ENCODE measurements around the gene HASPIN. TPM values are rescaled to one million over a fixed set of nuclear protein-coding genes. Genes with fewer than 3 reads are reported as not detected.
A peak's percentile ranks its signal among the peaks of the same experiment; 100 is the strongest.
"Not testable (repeated sequence)": the region's sequence is repeated elsewhere in the genome, so short reads cannot be mapped to it uniquely, and the experiment has no call there.

The HASPIN gene
- total RNA-seq, 2 donors from 2014 or later: 0.41 TPM; not detected in 1

DNA sequence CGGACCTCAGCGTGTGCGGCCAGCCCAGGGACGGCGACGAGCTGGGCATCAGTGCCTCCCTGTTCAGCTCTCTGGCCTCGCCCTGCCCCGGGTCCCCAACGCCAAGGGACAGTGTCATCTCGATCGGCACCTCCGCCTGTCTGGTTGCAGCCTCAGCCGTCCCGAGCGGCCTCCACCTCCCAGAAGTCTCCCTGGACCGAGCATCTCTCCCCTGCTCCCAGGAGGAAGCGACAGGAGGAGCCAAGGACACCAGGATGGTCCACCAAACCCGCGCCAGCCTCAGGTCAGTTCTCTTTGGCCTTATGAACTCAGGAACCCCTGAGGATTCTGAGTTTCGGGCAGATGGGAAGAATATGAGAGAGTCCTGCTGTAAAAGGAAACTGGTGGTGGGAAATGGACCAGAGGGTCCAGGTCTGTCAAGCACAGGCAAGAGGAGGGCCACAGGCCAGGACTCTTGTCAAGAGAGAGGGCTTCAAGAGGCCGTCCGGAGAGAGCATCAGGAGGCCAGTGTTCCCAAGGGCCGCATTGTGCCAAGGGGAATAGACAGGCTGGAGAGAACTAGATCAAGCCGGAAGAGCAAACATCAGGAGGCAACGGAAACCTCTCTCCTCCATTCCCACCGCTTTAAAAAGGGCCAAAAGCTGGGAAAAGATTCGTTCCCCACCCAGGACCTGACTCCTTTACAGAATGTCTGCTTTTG, 825 bp downstream of the HASPIN start:
- ATAC-seq (ENCODE audit: insufficient number of reproducible peaks, low FRiP score, low read depth) (no peak), DNase-seq (ENCODE audit: low spot score) (no peak)
- Histone ChIP-seq H3K4me3 (peak overlapping the region; percentile 80), H3K27ac (no peak overlapping the region), H3K4me1 (ENCODE audit: control insufficient read depth in 1 of 2, low read depth in 2 of 2) (peaks cover 22 to 39% of the 10 kb centered on the region in 2 donors), H3K36me3 (no peaks in the 10 kb centered on the region), H3K27me3 (replicated peaks; ENCODE audit: insufficient read depth) (no peaks in the 10 kb centered on the region), H3K9me3 (no peaks in the 10 kb centered on the region)
- TF ChIP-seq, protein P1, sequence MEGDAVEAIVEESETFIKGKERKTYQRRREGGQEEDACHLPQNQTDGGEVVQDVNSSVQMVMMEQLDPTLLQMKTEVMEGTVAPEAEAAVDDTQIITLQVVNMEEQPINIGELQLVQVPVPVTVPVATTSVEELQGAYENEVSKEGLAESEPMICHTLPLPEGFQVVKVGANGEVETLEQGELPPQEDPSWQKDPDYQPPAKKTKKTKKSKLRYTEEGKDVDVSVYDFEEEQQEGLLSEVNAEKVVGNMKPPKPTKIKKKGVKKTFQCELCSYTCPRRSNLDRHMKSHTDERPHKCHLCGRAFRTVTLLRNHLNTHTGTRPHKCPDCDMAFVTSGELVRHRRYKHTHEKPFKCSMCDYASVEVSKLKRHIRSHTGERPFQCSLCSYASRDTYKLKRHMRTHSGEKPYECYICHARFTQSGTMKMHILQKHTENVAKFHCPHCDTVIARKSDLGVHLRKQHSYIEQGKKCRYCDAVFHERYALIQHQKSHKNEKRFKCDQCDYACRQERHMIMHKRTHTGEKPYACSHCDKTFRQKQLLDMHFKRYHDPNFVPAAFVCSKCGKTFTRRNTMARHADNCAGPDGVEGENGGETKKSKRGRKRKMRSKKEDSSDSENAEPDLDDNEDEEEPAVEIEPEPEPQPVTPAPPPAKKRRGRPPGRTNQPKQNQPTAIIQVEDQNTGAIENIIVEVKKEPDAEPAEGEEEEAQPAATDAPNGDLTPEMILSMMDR (IDR thresholded peaks at IDR 0.05): no peak

DNA sequence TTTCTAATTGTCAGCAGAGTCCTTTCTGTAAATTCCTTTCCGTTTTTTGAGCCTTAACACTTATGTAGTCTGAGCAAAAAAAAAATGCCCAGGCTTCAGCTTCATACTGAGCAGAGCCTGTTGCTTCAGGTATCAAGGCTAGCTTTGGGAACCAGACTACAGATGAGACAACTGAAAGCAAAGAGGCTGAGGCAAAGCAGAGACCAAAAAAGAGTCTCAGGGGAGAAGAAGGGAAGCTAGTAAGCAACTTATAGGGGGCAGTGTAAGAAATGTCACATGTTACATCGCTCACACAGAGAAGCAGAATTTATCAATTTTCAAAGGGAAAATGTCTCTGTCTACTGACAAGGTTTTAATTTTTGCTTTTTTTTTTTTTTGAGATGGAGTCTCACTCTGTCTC, 3.3 kb downstream of the HASPIN start:
- no peaks in the 10 kb centered on the region for H3K27me3 ChIP-seq (replicated peaks; ENCODE audit: insufficient read depth)
- no peak for DNase-seq (ENCODE audit: low spot score)
- TF ChIP-seq, protein P1 (IDR thresholded peaks at IDR 0.05): no peak
- no peak overlapping the region for H3K27ac ChIP-seq
- no peak for ATAC-seq (ENCODE audit: insufficient number of reproducible peaks, low FRiP score, low read depth)
- H3K36me3 ChIP-seq: no peaks in the 10 kb centered on the region
- peaks cover 12 to 20% of the 10 kb centered on the region in 2 donors for H3K4me1 ChIP-seq (ENCODE audit: control insufficient read depth in 1 of 2, low read depth in 2 of 2)
- H3K9me3 ChIP-seq: no peaks in the 10 kb centered on the region
- H3K4me3 ChIP-seq: no peak overlapping the region

DNA sequence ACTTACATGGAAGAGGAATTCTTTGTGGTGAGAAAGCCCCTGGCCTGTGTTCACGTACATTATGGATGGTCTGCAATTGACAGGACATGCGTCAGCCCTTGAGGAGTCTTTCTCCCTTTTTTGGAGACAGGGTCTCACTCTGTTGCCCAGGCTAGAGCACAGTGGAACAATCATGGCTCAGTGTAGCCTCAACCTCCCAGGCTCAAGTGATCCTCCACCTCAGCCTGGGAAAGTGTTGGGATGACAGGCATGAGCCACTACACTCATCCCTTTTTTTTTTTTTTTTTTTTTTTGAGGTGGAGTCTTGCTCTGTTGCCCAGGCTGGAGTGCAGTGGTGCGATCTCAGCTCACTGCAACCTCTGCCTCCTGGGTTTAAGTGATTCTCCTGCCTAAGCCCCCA, 4.4 kb downstream of the HASPIN start:
- not testable (repeated sequence) for H3K27me3 ChIP-seq (replicated peaks; ENCODE audit: insufficient read depth); DNase-seq (ENCODE audit: low spot score); H3K27ac ChIP-seq; H3K4me1 ChIP-seq (ENCODE audit: control insufficient read depth in 1 of 2, low read depth in 2 of 2); H3K9me3 ChIP-seq; ATAC-seq (ENCODE audit: insufficient number of reproducible peaks, low FRiP score, low read depth); H3K36me3 ChIP-seq; H3K4me3 ChIP-seq

DNA sequence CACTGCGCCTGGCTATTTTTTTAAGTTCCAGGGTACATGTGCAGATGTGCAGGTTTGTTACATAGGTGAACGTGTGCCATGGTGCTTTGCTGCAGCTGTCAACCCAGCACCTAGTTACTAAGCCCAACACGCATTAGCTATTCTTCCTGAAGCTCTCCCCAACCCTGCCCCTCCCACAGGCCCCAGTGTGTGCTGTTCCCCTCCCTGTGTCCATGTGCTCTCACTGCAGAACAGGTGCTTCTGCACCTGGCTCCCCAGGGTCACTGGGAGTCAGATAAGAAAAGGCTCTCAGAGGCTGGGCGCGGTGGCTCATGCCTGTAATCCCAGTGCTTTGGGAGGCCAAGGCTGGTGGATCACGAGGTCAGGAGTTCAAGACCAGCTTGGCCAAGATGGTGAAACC, 6.2 kb downstream of the HASPIN start:
- TF ChIP-seq, protein P1 (IDR thresholded peaks at IDR 0.05): no peak
- Histone ChIP-seq H3K27ac (no peak overlapping the region), H3K4me3 (no peak overlapping the region), H3K4me1 (ENCODE audit: control insufficient read depth in 1 of 2, low read depth in 2 of 2) (no peaks in the 10 kb centered on the region), H3K9me3 (no peaks in the 10 kb centered on the region), H3K36me3 (no peaks in the 10 kb centered on the region), H3K27me3 (replicated peaks; ENCODE audit: insufficient read depth) (no peaks in the 10 kb centered on the region)
- DNase-seq (ENCODE audit: low spot score) (no peak), ATAC-seq (ENCODE audit: insufficient number of reproducible peaks, low FRiP score, low read depth) (no peak)

DNA sequence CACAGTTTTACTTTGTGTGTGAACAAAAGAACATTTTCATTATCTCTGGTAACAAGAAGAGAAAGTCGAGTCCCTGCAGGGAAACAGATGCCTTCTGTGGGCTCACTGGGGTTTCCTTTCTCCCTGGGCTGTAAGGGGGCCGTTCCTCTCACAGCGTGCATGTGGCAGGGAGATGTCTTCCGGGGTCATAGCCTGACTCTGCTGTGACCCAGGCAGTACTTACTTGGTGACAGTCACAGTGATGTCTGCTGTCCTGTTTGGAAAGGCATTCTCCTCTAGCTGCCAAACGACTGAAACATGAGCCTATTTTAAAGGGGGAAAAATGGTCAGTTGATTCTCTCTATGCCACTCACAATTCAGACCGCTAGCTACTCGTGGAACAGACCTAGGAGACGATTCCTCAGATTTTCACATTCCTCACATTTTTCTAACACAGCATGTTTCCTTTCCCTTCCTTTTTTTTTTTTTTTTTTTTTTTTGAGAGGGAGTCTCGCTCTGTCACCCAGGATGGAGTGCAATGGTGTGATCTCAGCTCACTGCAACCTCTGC, 7.3 kb downstream of the HASPIN start:
- no peaks in the 10 kb centered on the region for H3K27me3 ChIP-seq (replicated peaks; ENCODE audit: insufficient read depth)
- TF ChIP-seq, protein P1 (IDR thresholded peaks at IDR 0.05): no peak
- H3K36me3 ChIP-seq: no peaks in the 10 kb centered on the region
- no peaks in the 10 kb centered on the region for H3K9me3 ChIP-seq
- DNase-seq (ENCODE audit: low spot score) (no peak), ATAC-seq (ENCODE audit: insufficient number of reproducible peaks, low FRiP score, low read depth) (no peak)
- H3K4me1 ChIP-seq (ENCODE audit: control insufficient read depth in 1 of 2, low read depth in 2 of 2): no peaks in the 10 kb centered on the region
- H3K4me3 ChIP-seq: no peak overlapping the region
- no peak overlapping the region for H3K27ac ChIP-seq
